ENCODE data around the gene SNX17. TPM values are rescaled to one million over a fixed set of nuclear protein-coding genes. Genes with fewer than 3 reads are reported as not detected.
A peak's percentile ranks its signal among the peaks of the same experiment; 100 is the strongest.
"Not testable (repeated sequence)": the region's sequence is repeated elsewhere in the genome, so short reads cannot be mapped to it uniquely, and the experiment has no call there.

SNX17 gene
- total and polyA plus RNA-seq, 4 donors, result 66.2 to 112 (median 95.9) TPM

- Histone ChIP-seq H3K27ac (ENCODE audit: low read depth, low read length) (no peak overlapping the region), H3K9me3 (ENCODE audit: control insufficient read depth, insufficient read depth, low read length) (no peaks in the 10 kb centered on the region), H3K4me3 (ENCODE audit: low read depth, low read length) (no peak overlapping the region), H3K36me3 (ENCODE audit: control insufficient read depth, insufficient read depth, low read length) (peaks cover 77% of the 10 kb centered on the region), H3K27me3 (ENCODE audit: control insufficient read depth, insufficient read depth, low read length) (no peaks in the 10 kb centered on the region), H3K4me1 (ENCODE audit: control insufficient read depth, insufficient read depth, low read length) (no peaks in the 10 kb centered on the region)
- 94% methylated on average over 5 of the region's 7 CpGs for WGBS (ENCODE audit: insufficient coverage)
- DNase-seq (ENCODE audit: low read depth in 4 of 6, low spot score in 6 of 6), result no peak
Observed at GRCh38 chr2:27336173-27336572, 34.2 kb upstream of the SNX17 start.

GRCh38 chr2:27347641-27348040 is 22.8 kb upstream of the SNX17 start:
- Histone ChIP-seq H3K4me1 (ENCODE audit: control insufficient read depth, insufficient read depth, low read length) (no peaks in the 10 kb centered on the region), H3K9me3 (ENCODE audit: control insufficient read depth, insufficient read depth, low read length) (no peaks in the 10 kb centered on the region), H3K27me3 (ENCODE audit: control insufficient read depth, insufficient read depth, low read length) (no peaks in the 10 kb centered on the region), H3K27ac (ENCODE audit: low read depth, low read length) (no peak overlapping the region), H3K36me3 (ENCODE audit: control insufficient read depth, insufficient read depth, low read length) (peaks cover 9% of the 10 kb centered on the region), H3K4me3 (ENCODE audit: low read depth, low read length) (no peak overlapping the region)
- 91% methylated on average over 2 of the region's 2 CpGs for WGBS (ENCODE audit: insufficient coverage)
- DNase-seq (ENCODE audit: low read depth in 4 of 6, low spot score in 6 of 6), result no peak

- Histone ChIP-seq H3K9me3 (ENCODE audit: control insufficient read depth, insufficient read depth, low read length) (no peaks in the 10 kb centered on the region), H3K36me3 (ENCODE audit: control insufficient read depth, insufficient read depth, low read length) (peaks cover 6% of the 10 kb centered on the region), H3K4me1 (ENCODE audit: control insufficient read depth, insufficient read depth, low read length) (peaks cover 2% of the 10 kb centered on the region), H3K4me3 (ENCODE audit: low read depth, low read length) (no peak overlapping the region), H3K27me3 (ENCODE audit: control insufficient read depth, insufficient read depth, low read length) (no peaks in the 10 kb centered on the region), H3K27ac (ENCODE audit: low read depth, low read length) (no peak overlapping the region)
- WGBS (ENCODE audit: insufficient coverage), result 94% methylated on average over 5 of the region's 7 CpGs
- no peak for DNase-seq (ENCODE audit: low read depth in 4 of 6, low spot score in 6 of 6)
Observed at GRCh38 chr2:27350106-27350693, 20.2 kb upstream of the SNX17 start.

GRCh38 chr2:27351802-27352598 is 18.4 kb upstream of the SNX17 start:
- peaks cover 12% of the 10 kb centered on the region for H3K4me1 ChIP-seq (ENCODE audit: control insufficient read depth, insufficient read depth, low read length)
- H3K27me3 ChIP-seq (ENCODE audit: control insufficient read depth, insufficient read depth, low read length), result no peaks in the 10 kb centered on the region
- no peak overlapping the region for H3K4me3 ChIP-seq (ENCODE audit: low read depth, low read length)
- DNase-seq (ENCODE audit: low read depth in 4 of 6, low spot score in 6 of 6), result no peak
- WGBS (ENCODE audit: insufficient coverage), result 92% methylated on average over 6 of the region's 6 CpGs
- H3K27ac ChIP-seq (ENCODE audit: low read depth, low read length), result no peak overlapping the region
- peaks cover 8% of the 10 kb centered on the region for H3K36me3 ChIP-seq (ENCODE audit: control insufficient read depth, insufficient read depth, low read length)
- no peaks in the 10 kb centered on the region for H3K9me3 ChIP-seq (ENCODE audit: control insufficient read depth, insufficient read depth, low read length)

- not testable (repeated sequence) for H3K27ac ChIP-seq (ENCODE audit: low read depth, low read length); DNase-seq (ENCODE audit: low read depth in 4 of 6, low spot score in 6 of 6)
- 85% methylated on average over 5 of the region's 5 CpGs for WGBS (ENCODE audit: insufficient coverage)
Observed at GRCh38 chr2:27353386-27353761, 17.0 kb upstream of the SNX17 start.

GRCh38 chr2:27353762-27354596 is 16.4 kb upstream of the SNX17 start:
- Histone ChIP-seq H3K4me3 (ENCODE audit: low read depth, low read length) (no peak overlapping the region), H3K9me3 (ENCODE audit: control insufficient read depth, insufficient read depth, low read length) (no peaks in the 10 kb centered on the region), H3K36me3 (ENCODE audit: control insufficient read depth, insufficient read depth, low read length) (peaks cover 8% of the 10 kb centered on the region), H3K4me1 (ENCODE audit: control insufficient read depth, insufficient read depth, low read length) (peaks cover 21% of the 10 kb centered on the region), H3K27me3 (ENCODE audit: control insufficient read depth, insufficient read depth, low read length) (no peaks in the 10 kb centered on the region), H3K27ac (ENCODE audit: low read depth, low read length) (no peak overlapping the region)
- DNase-seq (ENCODE audit: low read depth in 4 of 6, low spot score in 6 of 6), result no peak
- 88% methylated on average over 5 of the region's 7 CpGs for WGBS (ENCODE audit: insufficient coverage)

More at GRCh38 chr2:27353386-27353761, 17.0 kb upstream of the SNX17 start:
- not testable (repeated sequence) for H3K27me3 ChIP-seq (ENCODE audit: control insufficient read depth, insufficient read depth, low read length); H3K4me3 ChIP-seq (ENCODE audit: low read depth, low read length); H3K36me3 ChIP-seq (ENCODE audit: control insufficient read depth, insufficient read depth, low read length); H3K9me3 ChIP-seq (ENCODE audit: control insufficient read depth, insufficient read depth, low read length)
- peaks cover 21% of the 10 kb centered on the region for H3K4me1 ChIP-seq (ENCODE audit: control insufficient read depth, insufficient read depth, low read length)

GRCh38 chr2:27354597-27354927 is 15.9 kb upstream of the SNX17 start:
- Histone ChIP-seq H3K27me3 (ENCODE audit: control insufficient read depth, insufficient read depth, low read length) (no peaks in the 10 kb centered on the region), H3K4me1 (ENCODE audit: control insufficient read depth, insufficient read depth, low read length) (peaks cover 21% of the 10 kb centered on the region), H3K36me3 (ENCODE audit: control insufficient read depth, insufficient read depth, low read length) (peaks cover 8% of the 10 kb centered on the region), H3K27ac (ENCODE audit: low read depth, low read length) (no peak overlapping the region), H3K9me3 (ENCODE audit: control insufficient read depth, insufficient read depth, low read length) (no peaks in the 10 kb centered on the region), H3K4me3 (ENCODE audit: low read depth, low read length) (no peak overlapping the region)
- no peak for DNase-seq (ENCODE audit: low read depth in 4 of 6, low spot score in 6 of 6)
- WGBS (ENCODE audit: insufficient coverage), result 80% methylated on average over 1 of the region's 7 CpGs

- H3K27ac ChIP-seq (ENCODE audit: low read depth, low read length), result peak overlapping the region; percentile 92
- peaks cover 8% of the 10 kb centered on the region for H3K36me3 ChIP-seq (ENCODE audit: control insufficient read depth, insufficient read depth, low read length)
- WGBS (ENCODE audit: insufficient coverage), result 0% methylated on average over 12 of the region's 12 CpGs
- peaks cover 21% of the 10 kb centered on the region for H3K4me1 ChIP-seq (ENCODE audit: control insufficient read depth, insufficient read depth, low read length)
- peak overlapping the region; percentile 99 for H3K4me3 ChIP-seq (ENCODE audit: low read depth, low read length)
- no peaks in the 10 kb centered on the region for H3K27me3 ChIP-seq (ENCODE audit: control insufficient read depth, insufficient read depth, low read length)
- peak in 1 of 6 donors; percentile 9 for DNase-seq (ENCODE audit: low read depth in 4 of 6, low spot score in 6 of 6)
- no peaks in the 10 kb centered on the region for H3K9me3 ChIP-seq (ENCODE audit: control insufficient read depth, insufficient read depth, low read length)
Observed at GRCh38 chr2:27356056-27356381, 14.4 kb upstream of the SNX17 start.

- H3K27ac ChIP-seq (ENCODE audit: low read depth, low read length), result peak within 1 kb of the TSS; percentile 92
- no peaks in the 10 kb centered on the region for H3K27me3 ChIP-seq (ENCODE audit: control insufficient read depth, insufficient read depth, low read length)
- WGBS (ENCODE audit: insufficient coverage), result under 1% methylated on average over 67 of the region's 67 CpGs
- peaks cover 8% of the 10 kb centered on the region for H3K36me3 ChIP-seq (ENCODE audit: control insufficient read depth, insufficient read depth, low read length)
- no peaks in the 10 kb centered on the region for H3K9me3 ChIP-seq (ENCODE audit: control insufficient read depth, insufficient read depth, low read length)
- H3K4me1 ChIP-seq (ENCODE audit: control insufficient read depth, insufficient read depth, low read length), result peaks cover 21% of the 10 kb centered on the region
- peak within 1 kb of the TSS; percentile 99 for H3K4me3 ChIP-seq (ENCODE audit: low read depth, low read length)
- peak; percentile 96 to 100 (median 98) for DNase-seq (ENCODE audit: low read depth in 4 of 6, low spot score in 6 of 6)
Observed at GRCh38 chr2:27356382-27357181, 13.8 kb upstream of the SNX17 start, which contains the start of gene GTF3C2. Gene GTF3C2 (minus strand): TSS chr2:27356764. CDS start chr2:27343554, 13,210 bp downstream.
